Adrenal gland (tissue), 5 donors: ENCODE data around the gene TMPRSS4.

Experiments used
- POLR2A ChIP-seq, 2 donors: fragments of 450-650 bp; IDR thresholded peaks; one replicate each; pipeline ENCODE4 v1.6.1; 2017; ENCODE audit warnings: antibody characterized with exemption in 2 of 2, mild to moderate bottlenecking in 2 of 2, moderate library complexity in 1 of 2
- TF ChIP-seq, protein P1 (sequence below), 6 experiments: fragments of 450-650 bp in 4 of 6; fragments of 200-600 bp in 2 of 6; sonication (generic) in 1 of 6; IDR thresholded peaks; 1 replicate in 5 of 6; 2 replicates in 1 of 6; pipeline versions ENCODE4 v1.5.1 to v1.8.0; 2016 to 2021; ENCODE audit warnings: antibody characterized with exemption in 6 of 6, mild to moderate bottlenecking in 2 of 6, moderate library complexity in 1 of 6
- donor health status: DM: no; HTN: no; CAD: no.

DNA sequence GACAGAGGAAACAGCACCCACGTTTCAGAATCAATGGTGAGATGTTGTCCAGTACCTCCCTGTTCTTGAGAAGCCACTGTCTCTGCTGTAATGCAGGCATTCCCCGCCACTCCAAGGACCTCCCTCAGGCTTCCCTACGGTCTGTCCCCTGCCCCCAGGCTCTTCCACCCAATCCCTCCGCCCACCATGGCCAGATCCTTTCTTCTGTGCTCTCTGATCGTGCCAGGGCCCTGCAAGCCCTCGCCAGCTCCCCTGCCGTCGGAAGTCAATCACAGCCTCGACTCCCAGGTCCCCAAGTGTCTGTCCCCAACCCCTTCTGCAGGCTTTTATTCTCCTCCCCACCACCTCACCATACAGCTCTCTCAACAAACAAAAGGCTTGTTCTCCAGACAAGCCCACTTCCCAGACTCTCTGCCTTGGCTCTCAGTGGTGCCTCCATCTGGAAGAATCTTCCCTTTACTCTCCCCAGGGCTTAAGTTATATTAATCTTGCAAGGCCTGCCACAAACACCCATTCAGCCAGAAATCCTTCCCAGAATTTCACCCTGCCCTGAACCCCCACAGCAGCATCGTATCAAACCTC is 62.1 kb downstream of the TMPRSS4 start:
- TF ChIP-seq, protein P1, sequence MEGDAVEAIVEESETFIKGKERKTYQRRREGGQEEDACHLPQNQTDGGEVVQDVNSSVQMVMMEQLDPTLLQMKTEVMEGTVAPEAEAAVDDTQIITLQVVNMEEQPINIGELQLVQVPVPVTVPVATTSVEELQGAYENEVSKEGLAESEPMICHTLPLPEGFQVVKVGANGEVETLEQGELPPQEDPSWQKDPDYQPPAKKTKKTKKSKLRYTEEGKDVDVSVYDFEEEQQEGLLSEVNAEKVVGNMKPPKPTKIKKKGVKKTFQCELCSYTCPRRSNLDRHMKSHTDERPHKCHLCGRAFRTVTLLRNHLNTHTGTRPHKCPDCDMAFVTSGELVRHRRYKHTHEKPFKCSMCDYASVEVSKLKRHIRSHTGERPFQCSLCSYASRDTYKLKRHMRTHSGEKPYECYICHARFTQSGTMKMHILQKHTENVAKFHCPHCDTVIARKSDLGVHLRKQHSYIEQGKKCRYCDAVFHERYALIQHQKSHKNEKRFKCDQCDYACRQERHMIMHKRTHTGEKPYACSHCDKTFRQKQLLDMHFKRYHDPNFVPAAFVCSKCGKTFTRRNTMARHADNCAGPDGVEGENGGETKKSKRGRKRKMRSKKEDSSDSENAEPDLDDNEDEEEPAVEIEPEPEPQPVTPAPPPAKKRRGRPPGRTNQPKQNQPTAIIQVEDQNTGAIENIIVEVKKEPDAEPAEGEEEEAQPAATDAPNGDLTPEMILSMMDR (IDR thresholded peaks at IDR 0.05), result no peak
- TF ChIP-seq POLR2A (IDR thresholded peaks at IDR 0.05), result no peak
